T-helper 9 cell (primary cell): Measurements from ENCODE around the gene KIF2A.

Experiments used
- DNase-seq: peaks from one replicate; pipeline ENCODE4 v3.0.0-alpha.2; 2020
- total RNA-seq, 2 donors: gene quantifications; one replicate each; lab custom pipeline; 2026; lab: John Stamatoyannopoulos, UW

KIF2A gene
- total RNA-seq = 192 to 263 reads per million in 2 donors

GRCh38 chr5:62305715-62306322 lies at the start of gene KIF2A:
KIF2A (plus strand) TSS chr5:62306206; CDS start chr5:62306473, 267 bp downstream.
- DNase-seq = peak; percentile 82

GRCh38 chr5:62257020-62257367 lies 49.0 kb upstream of the KIF2A start:
- DNase-seq = no peak

- no peak for DNase-seq
Observed at GRCh38 chr5:62258654-62259053, 47.4 kb upstream of the KIF2A start.

- DNase-seq = no peak
Observed at GRCh38 chr5:62259699-62260250, 46.2 kb upstream of the KIF2A start.

- DNase-seq = no peak
Observed at GRCh38 chr5:62260513-62260912, 45.5 kb upstream of the KIF2A start.

- no peak for DNase-seq
Observed at GRCh38 chr5:62263401-62263800, 42.6 kb upstream of the KIF2A start.

- DNase-seq = no peak
Observed at GRCh38 chr5:62265648-62266112, 40.3 kb upstream of the KIF2A start.

- DNase-seq = no peak
Observed at GRCh38 chr5:62266573-62266972, 39.4 kb upstream of the KIF2A start.

GRCh38 chr5:62268234-62268633 lies 37.8 kb upstream of the KIF2A start:
- no peak for DNase-seq

GRCh38 chr5:62268792-62269191 lies 37.2 kb upstream of the KIF2A start:
- DNase-seq = no peak

- no peak for DNase-seq
Observed at GRCh38 chr5:62271370-62271769, 34.6 kb upstream of the KIF2A start.

GRCh38 chr5:62271870-62272269 lies 34.1 kb upstream of the KIF2A start:
- no peak for DNase-seq

GRCh38 chr5:62273687-62274086 lies 32.3 kb upstream of the KIF2A start:
- no peak for DNase-seq

- no peak for DNase-seq
Observed at GRCh38 chr5:62275581-62275980, 30.4 kb upstream of the KIF2A start.

GRCh38 chr5:62281411-62281810 lies 24.6 kb upstream of the KIF2A start:
- no peak for DNase-seq

- DNase-seq = no peak
Observed at GRCh38 chr5:62282064-62282463, 23.9 kb upstream of the KIF2A start.

- DNase-seq = no peak
Observed at GRCh38 chr5:62283005-62283404, 23.0 kb upstream of the KIF2A start.

- no peak for DNase-seq
Observed at GRCh38 chr5:62283861-62284260, 22.1 kb upstream of the KIF2A start.

- no peak for DNase-seq
Observed at GRCh38 chr5:62284946-62285891, 20.8 kb upstream of the KIF2A start.

GRCh38 chr5:62286834-62287233 lies 19.2 kb upstream of the KIF2A start:
- DNase-seq = no peak

- no peak for DNase-seq
Observed at GRCh38 chr5:62287237-62287636, 18.8 kb upstream of the KIF2A start.

GRCh38 chr5:62288118-62288517 lies 17.9 kb upstream of the KIF2A start:
- DNase-seq = no peak

GRCh38 chr5:62289813-62290212 lies 16.2 kb upstream of the KIF2A start:
- no peak for DNase-seq

- peak; percentile 61 for DNase-seq
Observed at GRCh38 chr5:62291829-62292228, 14.2 kb upstream of the KIF2A start.
